Measurements from ENCODE around the gene AUTS2.

AUTS2 gene

GRCh38 chr7:70654146-70654545 is 1055.9 kb downstream of the AUTS2 start:
- H3K4me3 ChIP-seq (ENCODE audit: low read depth, low read length): no peak overlapping the region
- ChIA-PET CTCF (no interaction called here), POLR2A (no interaction called here)
- DNase-seq (ENCODE audit: low read depth, low spot score): no peak
- no peak for TF ChIP-seq CTCF (IDR thresholded peaks at IDR 0.05; ENCODE audit: insufficient read depth, low read length, missing control alignments)

DNA sequence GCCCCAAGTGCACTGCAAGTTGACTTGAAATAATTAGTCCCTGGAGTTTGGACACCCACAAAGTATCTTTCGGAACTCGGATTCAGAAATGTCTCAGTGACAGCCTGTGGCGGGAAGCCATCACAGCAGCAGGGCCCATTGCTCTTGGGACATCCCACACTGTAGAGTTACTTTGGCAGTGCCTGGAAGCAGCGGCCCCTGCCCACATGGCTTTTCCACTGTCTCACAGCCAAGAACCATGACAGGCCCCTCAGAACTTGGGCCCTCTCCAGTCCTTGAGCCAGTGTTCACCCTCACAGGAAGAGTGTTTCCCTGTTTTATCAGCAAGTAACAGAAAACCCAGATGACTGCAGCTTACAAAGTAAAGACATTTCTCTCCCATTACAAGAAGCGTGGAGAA is 1056.7 kb downstream of the AUTS2 start:
- POLR2A ChIA-PET: no interaction called here
- DNase-seq (ENCODE audit: low read depth, low spot score): no peak
- CTCF ChIA-PET: no interaction called here
- no peak for TF ChIP-seq CTCF (IDR thresholded peaks at IDR 0.05; ENCODE audit: insufficient read depth, low read length, missing control alignments)
- no peak overlapping the region for H3K4me3 ChIP-seq (ENCODE audit: low read depth, low read length)

- ChIA-PET POLR2A (no interaction called here), CTCF (interaction anchor here (1.4 kb wide), 1 partner anchor 12 kb away, joined by 4 read pairs; no protein-coding TSS in a partner anchor)
- DNase-seq (ENCODE audit: low read depth, low spot score): no peak
- H3K4me3 ChIP-seq (ENCODE audit: low read depth, low read length): no peak overlapping the region
- TF ChIP-seq CTCF (IDR thresholded peaks at IDR 0.05; ENCODE audit: insufficient read depth, low read length, missing control alignments): no peak
These were observed 1057.4 kb downstream of the AUTS2 start for GRCh38 chr7:70655694-70656093.

DNA sequence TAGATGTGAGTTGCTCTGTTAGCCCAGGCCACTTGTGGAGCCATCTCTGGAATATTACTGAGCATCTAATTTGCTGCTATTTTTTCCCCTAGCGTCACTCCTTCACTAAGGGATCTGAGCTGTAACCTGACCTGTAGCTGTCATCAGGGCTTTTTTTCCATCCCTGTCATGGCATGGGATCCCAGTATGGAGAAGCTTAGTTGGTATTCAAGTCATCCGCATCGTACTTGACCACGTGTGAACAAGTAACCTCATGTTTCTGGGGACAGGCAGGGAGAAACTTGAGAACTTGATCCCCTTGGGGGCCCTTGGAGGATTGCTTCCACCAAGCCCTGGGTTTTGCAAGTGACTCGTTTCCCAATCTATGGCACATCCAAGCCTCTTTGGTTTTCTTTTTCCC is 1059.3 kb downstream of the AUTS2 start:
- no peak for TF ChIP-seq CTCF (IDR thresholded peaks at IDR 0.05; ENCODE audit: insufficient read depth, low read length, missing control alignments)
- no peak for DNase-seq (ENCODE audit: low read depth, low spot score)
- ChIA-PET POLR2A (no interaction called here), CTCF (interaction anchor here (0.6 kb wide), 1 partner anchor 40 kb away, joined by 3 read pairs; no protein-coding TSS in a partner anchor)
- H3K4me3 ChIP-seq (ENCODE audit: low read depth, low read length): no peak overlapping the region

DNA sequence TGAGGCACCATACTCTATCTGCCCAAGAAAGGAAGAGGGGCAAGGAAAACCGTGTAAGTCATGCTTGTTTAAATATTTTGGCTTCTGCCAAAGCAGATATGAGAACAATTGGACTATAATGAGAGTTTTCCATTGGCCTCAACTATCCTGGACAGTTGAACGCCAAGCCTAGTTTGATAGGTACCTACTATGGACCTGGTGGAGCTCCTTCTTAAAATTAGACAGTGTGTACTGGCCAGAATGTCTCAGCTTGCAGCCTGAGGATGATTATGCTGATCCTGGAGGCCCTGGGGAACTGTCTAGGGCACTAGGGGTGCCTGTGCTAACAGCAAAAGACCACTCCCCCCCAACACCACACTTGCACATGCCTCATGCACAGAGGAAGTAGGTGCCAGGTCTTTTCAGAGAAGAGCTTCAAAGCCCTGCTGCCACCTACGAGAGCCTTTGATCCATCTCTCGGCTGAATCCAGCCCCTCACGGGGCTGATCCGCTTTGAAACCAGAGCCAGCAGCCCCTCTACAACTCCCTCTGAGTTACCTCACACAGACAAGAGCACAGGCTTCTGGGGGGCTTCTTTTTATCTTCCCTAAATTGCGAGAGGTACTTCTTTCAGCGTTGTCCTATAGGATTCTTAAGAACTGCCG is 1059.8 kb downstream of the AUTS2 start:
- no peak overlapping the region for H3K4me3 ChIP-seq (ENCODE audit: low read depth, low read length)
- CTCF ChIA-PET: interaction anchor here (0.6 to 1.4 kb wide), 2 partner anchors 9 to 40 kb away, joined by 3 to 5 read pairs; no protein-coding TSS in a partner anchor
- POLR2A ChIA-PET: no interaction called here

GRCh38 chr7:70659263-70659662 is 1061.0 kb downstream of the AUTS2 start:
- TF ChIP-seq CTCF (IDR thresholded peaks at IDR 0.05; ENCODE audit: insufficient read depth, low read length, missing control alignments): no peak
- CTCF ChIA-PET: interaction anchor here (1.4 kb wide), 1 partner anchor 10 kb away, joined by 5 read pairs; no protein-coding TSS in a partner anchor
- no peak overlapping the region for H3K4me3 ChIP-seq (ENCODE audit: low read depth, low read length)
- no peak for DNase-seq (ENCODE audit: low read depth, low spot score)
- POLR2A ChIA-PET: no interaction called here

More for the DNA sequence above, 1059.8 kb downstream of the AUTS2 start:
- TF ChIP-seq CTCF (IDR thresholded peaks at IDR 0.05; ENCODE audit: insufficient read depth, low read length, missing control alignments): no peak
- DNase-seq (ENCODE audit: low read depth, low spot score): no peak
